H1 (cell line): ENCODE results near the gene EGFL6.

ENCODE experiments used
- CEBPB ChIP-seq: IDR thresholded peaks from 2 replicates; pipeline ENCODE4 v1.6.1; 2012; ENCODE audit warnings: low read depth, low read length
- POLR2A ChIP-seq, 2 experiments: IDR thresholded peaks; 1 replicate in 1 of 2; 2 replicates in 1 of 2; pipeline ENCODE4 v1.6.1; 2011; ENCODE audit warnings: low read depth in 2 of 2, low read length in 2 of 2, mild to moderate bottlenecking in 2 of 2; ENCODE audit errors: control extremely low read depth in 1 of 2
- POLR2AphosphoS5 ChIP-seq: IDR thresholded peaks from 2 replicates; pipeline ENCODE4 v1.6.1; 2011; ENCODE audit warnings: low read depth, low read length
- RNF2 ChIP-seq: fragments of 200-900, 300-1000 bp; sonication (generic); IDR thresholded peaks from 2 replicates; pipeline ENCODE4 v1.7.1; 2016; ENCODE audit warnings: borderline replicate concordance, low read depth, mild to moderate bottlenecking, antibody characterized with exemption, low read length; ENCODE audit not compliant: poor library complexity, severe bottlenecking; ENCODE audit errors: missing control alignments
- SIN3A ChIP-seq, 2 experiments: IDR thresholded peaks in 1 of 2; conservative IDR thresholded peaks in 1 of 2; 2 replicates each; pipeline ENCODE4 v1.6.1; 2011 to 2012; ENCODE audit warnings: low read length in 2 of 2, improper control_type of control experiment in 1 of 2, low read depth in 1 of 2, mild to moderate bottlenecking in 1 of 2
- TAF1 ChIP-seq: IDR thresholded peaks from 2 replicates; pipeline ENCODE4 v1.6.1; 2011; ENCODE audit warnings: mild to moderate bottlenecking, low read depth, low read length
- TF ChIP-seq, protein P1 (sequence below), 3 experiments: IDR thresholded peaks; 1 replicate in 2 of 3; 2 replicates in 1 of 3; pipeline versions ENCODE4 v1.5.1 to v1.6.1; 2011; ENCODE audit warnings: low read length in 3 of 3, mild to moderate bottlenecking in 3 of 3, inconsistent platforms in 2 of 3, low read depth in 1 of 3, moderate library complexity in 1 of 3; ENCODE audit not compliant: insufficient read depth in 1 of 3; ENCODE audit errors: control extremely low read depth in 1 of 3
- TF ChIP-seq, protein P2 (sequence below): IDR thresholded peaks from 2 replicates; pipeline ENCODE4 v1.6.1; 2011; ENCODE audit warnings: low read depth, mild to moderate bottlenecking, low read length; ENCODE audit not compliant: insufficient read depth

DNA sequence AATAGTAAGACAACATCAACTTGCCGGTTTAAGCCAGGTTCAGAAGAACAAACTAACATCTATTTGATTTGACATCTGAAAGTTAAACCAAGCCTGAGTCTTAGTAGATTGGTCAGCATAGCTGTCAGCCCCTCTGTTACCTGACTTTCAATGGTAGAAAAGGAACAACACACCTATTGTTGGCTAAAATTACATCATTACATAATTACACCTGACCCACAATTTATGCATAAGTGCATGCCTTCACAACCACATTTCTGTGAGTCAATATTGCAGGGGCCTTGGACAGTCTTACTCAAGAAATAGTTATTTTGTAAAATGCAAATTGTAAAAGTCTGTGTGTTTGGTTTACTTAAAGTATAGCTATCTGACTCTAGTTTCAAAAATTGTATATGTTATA is 36.2 kb downstream of the EGFL6 start:
- TF ChIP-seq, protein P1, sequence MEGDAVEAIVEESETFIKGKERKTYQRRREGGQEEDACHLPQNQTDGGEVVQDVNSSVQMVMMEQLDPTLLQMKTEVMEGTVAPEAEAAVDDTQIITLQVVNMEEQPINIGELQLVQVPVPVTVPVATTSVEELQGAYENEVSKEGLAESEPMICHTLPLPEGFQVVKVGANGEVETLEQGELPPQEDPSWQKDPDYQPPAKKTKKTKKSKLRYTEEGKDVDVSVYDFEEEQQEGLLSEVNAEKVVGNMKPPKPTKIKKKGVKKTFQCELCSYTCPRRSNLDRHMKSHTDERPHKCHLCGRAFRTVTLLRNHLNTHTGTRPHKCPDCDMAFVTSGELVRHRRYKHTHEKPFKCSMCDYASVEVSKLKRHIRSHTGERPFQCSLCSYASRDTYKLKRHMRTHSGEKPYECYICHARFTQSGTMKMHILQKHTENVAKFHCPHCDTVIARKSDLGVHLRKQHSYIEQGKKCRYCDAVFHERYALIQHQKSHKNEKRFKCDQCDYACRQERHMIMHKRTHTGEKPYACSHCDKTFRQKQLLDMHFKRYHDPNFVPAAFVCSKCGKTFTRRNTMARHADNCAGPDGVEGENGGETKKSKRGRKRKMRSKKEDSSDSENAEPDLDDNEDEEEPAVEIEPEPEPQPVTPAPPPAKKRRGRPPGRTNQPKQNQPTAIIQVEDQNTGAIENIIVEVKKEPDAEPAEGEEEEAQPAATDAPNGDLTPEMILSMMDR (IDR thresholded peaks at IDR 0.05; ENCODE audit: control extremely low read depth in 1 of 3, insufficient read depth in 1 of 3, low read depth in 1 of 3, low read length in 3 of 3): no peak
- TF ChIP-seq, protein P2, sequence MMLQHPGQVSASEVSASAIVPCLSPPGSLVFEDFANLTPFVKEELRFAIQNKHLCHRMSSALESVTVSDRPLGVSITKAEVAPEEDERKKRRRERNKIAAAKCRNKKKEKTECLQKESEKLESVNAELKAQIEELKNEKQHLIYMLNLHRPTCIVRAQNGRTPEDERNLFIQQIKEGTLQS: no peak
- TF ChIP-seq POLR2AphosphoS5 (no peak), TAF1 (no peak), SIN3A (conservative IDR thresholded peaks at IDR 0.05 in 1 of 2, IDR thresholded peaks at IDR 0.05 in 1 of 2; ENCODE audit: low read depth in 1 of 2, low read length in 2 of 2) (no peak), POLR2A (IDR thresholded peaks at IDR 0.05; ENCODE audit: control extremely low read depth in 1 of 2, low read depth in 2 of 2, low read length in 2 of 2) (no peak), RNF2 (no peak), CEBPB (no peak)
